K562 (cell line): ENCODE results near the gene TIAM1.

Experiments
- FOXA1 ChIP-seq: fragments of 450-650 bp; IDR thresholded peaks from 2 replicates; pipeline ENCODE4 v1.6.1; 2016; ENCODE audit warnings: mild to moderate bottlenecking, borderline replicate concordance
- TF ChIP-seq, protein P1 (sequence below): sonication (generic); formaldehyde crosslinking; IDR thresholded peaks from 2 replicates; pipeline ENCODE4 v1.8.0; 2022; ENCODE audit warnings: mild to moderate bottlenecking, missing genetic modification reagents

GRCh38 chr21:31107176-31107785 is 236.8 kb downstream of the TIAM1 start:
- TF ChIP-seq, protein P1, sequence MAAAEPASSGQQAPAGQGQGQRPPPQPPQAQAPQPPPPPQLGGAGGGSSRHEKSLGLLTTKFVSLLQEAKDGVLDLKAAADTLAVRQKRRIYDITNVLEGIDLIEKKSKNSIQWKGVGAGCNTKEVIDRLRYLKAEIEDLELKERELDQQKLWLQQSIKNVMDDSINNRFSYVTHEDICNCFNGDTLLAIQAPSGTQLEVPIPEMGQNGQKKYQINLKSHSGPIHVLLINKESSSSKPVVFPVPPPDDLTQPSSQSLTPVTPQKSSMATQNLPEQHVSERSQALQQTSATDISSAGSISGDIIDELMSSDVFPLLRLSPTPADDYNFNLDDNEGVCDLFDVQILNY (CRISPR knock-in tag): no peak
- no peak for TF ChIP-seq FOXA1
